SKM-1 (cell line): Measurements from ENCODE around the gene APOBEC3B.
A peak's percentile ranks its signal among the peaks of the same experiment; 100 is the strongest.
"Not testable (repeated sequence)": the region's sequence is repeated elsewhere in the genome, so short reads cannot be mapped to it uniquely, and the experiment has no call there.

Experiments
- DNase-seq: peaks from one replicate; lab custom pipeline; 2025; ENCODE audit not compliant: unreplicated experiment; lab: John Stamatoyannopoulos, UW

APOBEC3B gene

GRCh38 chr22:38981992-38982927 lies at the start of gene APOBEC3B:
TSS of gene APOBEC3B (plus strand) at chr22:38982347. CDS start at chr22:38982454, 107 bp downstream.
- peak; percentile 74 for DNase-seq

- no peak for DNase-seq
Measured at GRCh38 chr22:38935023-38935422, 47.1 kb upstream of the APOBEC3B start.

GRCh38 chr22:38935616-38936015 lies 46.5 kb upstream of the APOBEC3B start:
- no peak for DNase-seq

- no peak for DNase-seq
Measured at GRCh38 chr22:38936562-38936961, 45.6 kb upstream of the APOBEC3B start.

GRCh38 chr22:38937036-38937435 lies 45.1 kb upstream of the APOBEC3B start:
- no peak for DNase-seq

- no peak for DNase-seq
Measured at GRCh38 chr22:38937541-38937940, 44.6 kb upstream of the APOBEC3B start.

GRCh38 chr22:38938221-38938620 lies 43.9 kb upstream of the APOBEC3B start:
- no peak for DNase-seq

GRCh38 chr22:38938925-38939324 lies 43.2 kb upstream of the APOBEC3B start:
- DNase-seq, result no peak

- DNase-seq, result no peak
Measured at GRCh38 chr22:38940811-38941384, 41.2 kb upstream of the APOBEC3B start.

GRCh38 chr22:38941488-38941987 lies 40.6 kb upstream of the APOBEC3B start:
- DNase-seq, result no peak

- no peak for DNase-seq
Measured at GRCh38 chr22:38942702-38943101, 39.4 kb upstream of the APOBEC3B start.

- DNase-seq, result peak; percentile 86
Measured at GRCh38 chr22:38943201-38943600, 38.9 kb upstream of the APOBEC3B start.

GRCh38 chr22:38943882-38944281 lies 38.3 kb upstream of the APOBEC3B start:
- no peak for DNase-seq

GRCh38 chr22:38944653-38945052 lies 37.5 kb upstream of the APOBEC3B start:
- no peak for DNase-seq

GRCh38 chr22:38945706-38946338 lies 36.3 kb upstream of the APOBEC3B start:
- DNase-seq, result not testable (repeated sequence)

- DNase-seq, result no peak
Measured at GRCh38 chr22:38946771-38947170, 35.4 kb upstream of the APOBEC3B start.

- no peak for DNase-seq
Measured at GRCh38 chr22:38947321-38948140, 34.6 kb upstream of the APOBEC3B start.

- DNase-seq, result no peak
Measured at GRCh38 chr22:38948181-38948940, 33.8 kb upstream of the APOBEC3B start.

GRCh38 chr22:38949889-38950405 lies 32.2 kb upstream of the APOBEC3B start:
- DNase-seq, result no peak
